Measurements from ENCODE around the gene ISCU. TPM values are rescaled to one million over a fixed set of nuclear protein-coding genes. Genes with fewer than 3 reads are reported as not detected.
"Not testable (repeated sequence)": the region's sequence is repeated elsewhere in the genome, so short reads cannot be mapped to it uniquely, and the experiment has no call there.

ISCU gene
- total RNA-seq, 1 donor from 2014 or later, result 74.7 TPM

- no peak for DNase-seq
Observed at GRCh38 chr12:108605000-108605689, 42.7 kb downstream of the ISCU start.

- no peak for DNase-seq
Observed at GRCh38 chr12:108605690-108606406, 43.5 kb downstream of the ISCU start.

DNA sequence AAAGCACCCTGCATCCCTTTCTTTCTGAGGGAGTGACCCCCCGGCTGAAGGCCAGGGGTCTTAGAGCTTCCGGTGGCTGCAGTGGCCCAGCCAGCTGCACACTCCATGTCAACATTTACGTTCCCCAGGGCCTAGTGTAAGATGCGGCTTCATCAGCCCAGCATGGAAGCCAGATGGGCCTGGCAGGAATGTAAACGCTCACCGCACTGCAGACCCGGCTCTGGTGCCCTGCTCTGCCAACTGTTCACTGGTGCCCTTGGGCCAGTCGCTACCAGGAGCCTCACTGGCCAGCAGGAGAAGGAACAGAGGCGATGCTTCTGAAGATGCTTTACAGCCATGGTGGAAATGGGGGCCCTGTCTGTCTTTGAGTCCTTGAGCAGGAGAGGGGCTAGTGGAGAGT lies 44.1 kb downstream of the ISCU start:
- no peak for DNase-seq

GRCh38 chr12:108607981-108608600 lies 45.7 kb downstream of the ISCU start:
- DNase-seq, result no peak

GRCh38 chr12:108608616-108609015 lies 46.2 kb downstream of the ISCU start:
- DNase-seq, result no peak

GRCh38 chr12:108609537-108610335 lies 47.3 kb downstream of the ISCU start:
- DNase-seq, result peak; percentile 88

DNA sequence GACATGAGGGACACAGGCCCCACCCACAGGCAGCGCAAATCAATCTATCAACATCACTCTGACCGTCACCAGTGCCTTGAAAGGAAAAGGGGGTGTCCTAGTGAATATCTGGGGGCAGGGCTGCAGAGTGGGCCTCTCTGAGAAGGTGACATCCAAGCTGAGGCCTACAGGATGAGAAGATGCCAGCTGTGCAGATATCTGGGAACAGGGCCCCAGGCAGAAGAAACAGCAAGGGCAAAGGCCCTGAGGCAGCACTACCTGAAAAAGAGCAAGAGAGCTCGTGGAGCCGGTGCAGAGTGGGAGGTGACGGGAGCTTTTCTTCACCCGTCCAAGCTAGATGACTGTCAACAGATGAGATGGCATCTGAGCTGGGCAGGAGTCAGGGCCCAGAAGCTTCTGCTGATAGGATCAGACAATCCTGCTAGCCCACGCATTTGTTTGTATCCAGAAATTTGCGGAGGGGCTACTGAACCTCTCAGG lies 48.0 kb downstream of the ISCU start:
- DNase-seq, result no peak

DNA sequence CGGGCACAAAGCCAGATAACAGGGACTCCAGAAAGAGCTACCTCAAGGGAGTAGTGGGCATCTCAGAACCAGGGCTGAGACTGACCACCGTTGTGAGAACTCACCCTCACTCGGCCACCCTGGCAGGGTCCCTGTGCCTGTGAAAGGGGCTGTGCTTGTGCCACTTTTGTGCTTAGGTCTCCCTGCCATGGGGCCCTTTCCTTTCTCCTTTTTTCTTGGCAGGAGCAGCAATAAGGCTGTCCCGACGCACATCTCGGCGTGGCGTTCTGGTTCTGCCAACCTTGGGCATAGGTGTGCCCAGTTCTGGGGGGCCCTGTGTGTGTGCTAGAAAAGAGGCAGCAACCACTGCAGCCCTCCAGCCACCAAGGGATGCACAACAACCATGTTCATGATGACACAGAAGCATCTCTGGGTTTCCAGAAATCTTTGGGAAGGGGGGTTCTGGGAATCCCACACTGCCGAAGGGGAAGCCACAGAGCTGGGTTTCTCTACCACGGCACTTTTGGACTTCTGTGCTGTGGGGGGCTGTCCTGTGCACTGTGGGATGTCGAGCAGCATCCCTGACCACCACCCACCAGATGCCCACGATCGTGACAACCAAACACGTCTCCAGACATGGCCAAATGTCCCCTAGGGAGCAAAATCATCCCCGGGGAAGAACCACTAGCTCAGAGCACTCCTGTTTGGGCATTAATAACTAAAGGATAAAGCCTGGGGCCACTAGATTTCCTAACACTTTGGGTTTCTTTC lies 48.6 kb downstream of the ISCU start:
- DNase-seq, result no peak

GRCh38 chr12:108611884-108612415 lies 49.6 kb downstream of the ISCU start:
- no peak for DNase-seq

GRCh38 chr12:108612788-108613282 lies 50.4 kb downstream of the ISCU start:
- DNase-seq, result no peak

DNA sequence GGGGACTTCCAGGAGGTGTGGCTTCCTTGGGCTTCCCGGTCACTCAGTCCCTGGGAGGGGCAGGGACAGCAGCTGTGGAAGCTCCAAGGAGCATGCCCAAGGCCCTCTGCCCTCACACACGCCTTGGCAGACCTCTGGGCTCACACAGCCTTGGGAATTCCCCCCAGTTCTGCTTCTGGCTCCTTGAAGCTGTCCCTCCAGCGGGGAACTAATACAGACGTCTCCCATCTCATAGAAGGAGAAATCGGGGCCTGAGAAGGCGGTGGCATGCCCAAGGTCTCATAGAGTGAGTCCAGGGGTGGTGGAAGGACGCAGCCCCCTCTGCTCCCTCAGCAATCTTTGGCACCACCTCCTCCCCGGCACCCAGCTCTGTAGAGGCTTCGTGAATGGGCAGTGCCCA lies 51.2 kb downstream of the ISCU start:
- no peak for DNase-seq

- no peak for DNase-seq
Observed at GRCh38 chr12:108614041-108614440, 51.6 kb downstream of the ISCU start.

DNA sequence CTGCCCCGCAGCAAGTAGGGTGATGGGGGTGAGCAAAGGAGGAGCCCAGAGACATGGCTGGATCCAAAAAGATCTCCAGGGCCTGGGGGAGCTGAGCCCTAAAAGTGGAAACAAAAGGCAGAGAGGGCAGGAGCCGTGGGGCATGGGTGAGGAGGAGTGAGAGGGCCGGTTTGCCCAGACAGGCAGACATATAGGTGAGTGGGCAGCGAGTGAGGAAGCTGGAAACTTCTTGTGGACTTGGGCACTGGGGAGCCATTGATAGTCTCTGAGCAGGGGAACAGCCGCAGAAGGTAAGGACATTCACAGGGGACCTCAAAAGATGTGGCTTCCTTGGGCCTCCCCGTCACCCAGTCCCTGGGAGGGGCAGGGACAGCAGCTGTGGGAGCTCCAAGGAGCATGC lies 52.2 kb downstream of the ISCU start:
- DNase-seq, result no peak

DNA sequence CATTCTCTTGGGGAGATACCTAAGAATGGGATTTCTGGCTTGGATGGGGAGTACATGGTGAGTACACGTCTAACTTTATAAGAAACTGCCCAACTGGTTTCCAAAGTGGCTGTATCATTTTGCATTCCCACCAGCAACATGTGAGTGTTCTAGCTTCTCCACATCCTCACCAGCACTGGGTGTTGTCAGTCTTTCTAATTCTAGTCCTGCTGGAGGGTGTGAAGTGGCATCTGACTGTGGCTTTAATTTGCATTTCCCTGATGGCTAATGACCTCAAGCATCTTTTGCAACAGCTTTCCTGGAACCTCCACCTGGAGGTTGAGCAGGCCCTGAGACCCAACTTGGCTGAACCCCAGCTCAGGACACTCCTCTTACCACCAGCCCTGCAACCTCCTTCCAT lies 53.5 kb downstream of the ISCU start:
- DNase-seq, result no peak

DNA sequence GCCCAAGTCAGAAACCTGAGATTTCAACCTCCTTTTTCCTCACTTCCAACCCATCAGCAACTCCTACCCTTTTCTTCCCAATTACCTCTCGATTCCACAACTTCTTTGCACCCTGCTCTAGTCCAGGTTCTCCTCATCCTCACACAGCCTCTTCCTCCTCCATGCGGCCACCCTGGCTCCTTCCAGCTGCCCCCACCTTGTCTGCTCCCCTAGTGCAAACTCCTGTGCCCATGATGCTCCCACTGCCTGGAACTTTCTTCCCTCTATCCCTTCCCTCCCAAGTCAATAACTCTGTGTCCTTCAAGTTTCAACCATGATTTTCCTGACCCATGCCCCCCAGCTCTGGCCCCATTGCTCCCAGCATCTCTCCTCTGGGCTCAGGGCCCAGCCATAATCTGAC lies 54.0 kb downstream of the ISCU start:
- no peak for DNase-seq

GRCh38 chr12:108616941-108617858 lies 54.8 kb downstream of the ISCU start:
- DNase-seq, result no peak

DNA sequence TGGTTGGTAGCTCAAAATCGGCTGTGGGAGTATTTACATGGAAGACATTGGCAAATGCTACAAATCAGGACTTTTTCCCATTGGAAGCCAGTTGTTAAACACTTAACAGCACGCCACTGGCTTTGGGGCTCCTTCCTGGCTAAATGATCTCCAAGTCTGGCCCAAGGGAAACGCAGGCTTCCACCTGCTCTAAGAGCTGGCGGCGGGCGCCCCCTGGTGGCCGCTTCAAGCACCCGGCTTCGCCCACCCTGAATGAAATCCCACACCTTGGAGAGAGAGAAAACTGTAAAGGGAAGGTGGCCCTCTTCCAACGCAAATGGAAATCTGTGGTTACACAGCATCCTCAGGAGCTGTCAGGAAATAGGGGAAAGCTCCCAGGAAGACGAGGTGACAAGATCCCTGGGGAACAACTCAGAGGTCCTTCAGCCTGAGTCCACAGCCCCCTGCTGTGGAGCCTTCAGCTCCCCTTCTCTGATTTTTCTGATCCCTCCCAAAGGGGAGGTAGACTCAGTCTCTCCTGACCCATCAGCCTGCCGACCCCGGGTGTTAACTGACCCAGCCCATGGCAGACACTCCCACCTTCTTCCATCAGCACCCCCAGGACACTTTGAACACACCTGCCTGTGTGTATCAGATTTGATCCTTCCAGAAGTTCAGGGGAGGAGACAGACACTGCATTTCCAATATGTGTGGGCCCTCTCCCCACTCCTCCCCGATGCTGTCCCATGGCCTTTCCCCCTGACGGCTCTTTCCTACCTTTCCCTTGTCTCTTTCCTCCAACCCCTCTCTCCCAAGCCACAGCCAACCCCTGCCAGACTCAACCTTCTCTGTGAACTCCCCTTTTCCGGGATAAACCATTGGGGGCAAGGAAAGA lies 55.9 kb downstream of the ISCU start:
- DNase-seq, result peak; percentile 76

- not testable (repeated sequence) for DNase-seq
Observed at GRCh38 chr12:108618953-108619274, 56.5 kb downstream of the ISCU start.
